Mammary epithelial cell (primary cell): ENCODE data around the gene EEF1E1.

Experiments used
- CTCF ChIP-seq, 2 donors: IDR thresholded peaks in 1 of 2; conservative IDR thresholded peaks in 1 of 2; 2 replicates each; pipeline ENCODE4 v1.5.1; 2011 to 2012; ENCODE audit warnings: inconsistent platforms in 2 of 2, low read length in 2 of 2, mild to moderate bottlenecking in 2 of 2, control low read depth in 1 of 2, low read depth in 1 of 2; ENCODE audit not compliant: insufficient read depth in 1 of 2; ENCODE audit errors: extremely low read depth in 1 of 2
- EZH2 ChIP-seq: IDR thresholded peaks from 2 replicates; pipeline ENCODE4 v1.6.1; 2012; ENCODE audit warnings: low read length, inconsistent platforms, borderline replicate concordance

- TF ChIP-seq CTCF (conservative IDR thresholded peaks at IDR 0.05 in 1 of 2, IDR thresholded peaks at IDR 0.05 in 1 of 2; ENCODE audit: extremely low read depth in 1 of 2, insufficient read depth in 1 of 2, low read depth in 1 of 2, low read length in 2 of 2) (no peak), EZH2 (no peak)
Observed at GRCh38 chr6:8064638-8065518, 37.5 kb downstream of the EEF1E1 start.
